IMR-90 (cell line): ENCODE measurements around the gene CD1B. TPM values are rescaled to one million over a fixed set of nuclear protein-coding genes. Genes with fewer than 3 reads are reported as not detected.

ENCODE experiments used
- ATAC-seq: fragments of 200-7000 bp; cut with Tn5 transposase; 2 replicates; pipeline ENCODE4 v1.9.1; 2020; ENCODE audit warnings: low read depth, mild to moderate bottlenecking, moderate library complexity
- BruUV-seq: library from RNA; stranded (reverse); fragments of 400-500 nt; replicated peaks from 2 replicates; lab custom pipeline; 2021; lab: Mats Ljungman, UMichigan
- CTCF ChIA-PET: fragments of 300-600 bp; formaldehyde crosslinking; extraction: SDS; loops from one replicate; lab custom pipeline; 2021; ENCODE audit warnings: antibody characterized with exemption; lab: Yijun Ruan, JAX
- POLR2A ChIA-PET: fragments of 300-600 bp; sonication (Branson Sonifier 250); formaldehyde crosslinking; loops from one replicate; lab custom pipeline; 2022; ENCODE audit warnings: antibody characterized with exemption; ENCODE audit not compliant: unreplicated experiment; lab: Charles Lee
- DNase-seq: peaks from one replicate; pipeline ENCODE4 v3.0.0; 2013
- H2AFZ ChIP-seq: replicated peaks from 2 replicates; pipeline ENCODE3; 2013; ENCODE audit warnings: low read length, mild to moderate bottlenecking; ENCODE audit not compliant: poor library complexity
- H2AK5ac ChIP-seq: 2 replicates; pipeline ENCODE4 v1.6.1; 2013; ENCODE audit warnings: low read depth, low read length, inconsistent platforms
- H2AK9ac ChIP-seq: replicated peaks from 2 replicates; pipeline ENCODE3; 2013; ENCODE audit warnings: mild to moderate bottlenecking, low read depth, low read length, moderate library complexity; ENCODE audit not compliant: poor library complexity
- H2BK120ac ChIP-seq: 2 replicates; pipeline ENCODE4 v1.6.1; 2013; ENCODE audit warnings: low read depth, low read length, inconsistent platforms
- H2BK15ac ChIP-seq: 3 replicates; pipeline ENCODE4 v1.6.1; 2013; ENCODE audit warnings: low read depth, low read length, inconsistent platforms
- H2BK20ac ChIP-seq: 2 replicates; pipeline ENCODE4 v1.6.1; 2013; ENCODE audit warnings: low read depth, mild to moderate bottlenecking, inconsistent platforms, low read length, moderate library complexity
- H2BK5ac ChIP-seq: 2 replicates; pipeline ENCODE4 v1.6.1; 2013; ENCODE audit warnings: mild to moderate bottlenecking, low read depth, low read length, inconsistent platforms; ENCODE audit not compliant: poor library complexity, severe bottlenecking
- H3K14ac ChIP-seq: replicated peaks from 2 replicates; pipeline ENCODE4 v1.6.1; 2013; ENCODE audit warnings: low read depth, low read length, inconsistent platforms
- H3K18ac ChIP-seq: 2 replicates; pipeline ENCODE4 v1.6.1; 2013; ENCODE audit warnings: low read depth, low read length, control low read depth
- H3K23ac ChIP-seq: 2 replicates; pipeline ENCODE4 v1.6.1; 2013; ENCODE audit warnings: low read depth, low read length, inconsistent platforms
- H3K27ac ChIP-seq: 2 replicates; pipeline ENCODE4 v1.5.1; 2013; ENCODE audit warnings: mild to moderate bottlenecking, control low read depth, low read length; ENCODE audit not compliant: insufficient read depth
- H3K27me3 ChIP-seq: 2 replicates; pipeline ENCODE4 v1.6.1; 2013; ENCODE audit warnings: low read length; ENCODE audit not compliant: control insufficient read depth, insufficient read depth
- H3K36me3 ChIP-seq: 2 replicates; pipeline ENCODE4 v1.6.1; 2013; ENCODE audit warnings: low read length, mixed read lengths; ENCODE audit not compliant: control insufficient read depth, insufficient read depth
- H3K4ac ChIP-seq: 2 replicates; pipeline ENCODE4 v1.6.1; 2013; ENCODE audit warnings: low read depth, low read length, inconsistent platforms
- H3K4me1 ChIP-seq: 2 replicates; pipeline ENCODE4 v1.6.1; 2013; ENCODE audit warnings: low read length, mixed read lengths; ENCODE audit not compliant: control insufficient read depth, insufficient read depth
- H3K4me2 ChIP-seq: 2 replicates; pipeline ENCODE4 v1.6.1; 2013; ENCODE audit warnings: low read depth, mild to moderate bottlenecking, control low read depth, low read length, moderate library complexity
- H3K4me3 ChIP-seq: 2 replicates; pipeline ENCODE4 v1.5.1; 2013; ENCODE audit warnings: low read depth, mild to moderate bottlenecking, control low read depth, low read length, moderate library complexity; ENCODE audit not compliant: insufficient read depth
- H3K56ac ChIP-seq: 2 replicates; pipeline ENCODE4 v1.6.1; 2013; ENCODE audit warnings: low read length, inconsistent platforms; ENCODE audit not compliant: insufficient read depth; ENCODE audit errors: extremely low read depth
- H3K79me1 ChIP-seq, 2 experiments: 2 replicates each; pipeline ENCODE4 v1.6.1; 2013; ENCODE audit warnings: low read length in 2 of 2, inconsistent platforms in 1 of 2, low read depth in 1 of 2
- H3K9ac ChIP-seq: 2 replicates; pipeline ENCODE4 v1.6.1; 2013; ENCODE audit warnings: low read depth, low read length, control low read depth
- H3K9me1 ChIP-seq: 2 replicates; pipeline ENCODE4 v1.6.1; 2013; ENCODE audit warnings: low read length, inconsistent platforms; ENCODE audit not compliant: insufficient read depth
- H3K9me3 ChIP-seq: 2 replicates; pipeline ENCODE4 v1.6.1; 2013; ENCODE audit warnings: low read length; ENCODE audit not compliant: control insufficient read depth, insufficient read depth
- H4K20me1 ChIP-seq: 2 replicates; pipeline ENCODE4 v1.6.1; 2013; ENCODE audit warnings: low read length, inconsistent platforms; ENCODE audit not compliant: insufficient read depth
- H4K5ac ChIP-seq: 2 replicates; pipeline ENCODE4 v1.6.1; 2013; ENCODE audit warnings: mild to moderate bottlenecking, low read depth, low read length, control low read depth
- H4K8ac ChIP-seq, 2 experiments: 2 replicates each; pipeline ENCODE4 v1.6.1; 2013; ENCODE audit warnings: low read depth in 2 of 2, low read length in 2 of 2, control low read depth in 1 of 2, inconsistent platforms in 1 of 2
- H4K91ac ChIP-seq: 2 replicates; pipeline ENCODE4 v1.6.1; 2013; ENCODE audit warnings: low read depth, low read length, inconsistent platforms; ENCODE audit not compliant: insufficient read depth
- BHLHE40 ChIP-seq: fragments of 150-350 bp; IDR thresholded peaks from 2 replicates; pipeline ENCODE4 v1.6.1; 2016; ENCODE audit warnings: mild to moderate bottlenecking, low read depth, low read length
- CEBPB ChIP-seq: IDR thresholded peaks from 2 replicates; pipeline ENCODE4 v1.6.1; 2012; ENCODE audit warnings: low read depth, low read length, improper control_type of control experiment
- CHD1 ChIP-seq: IDR thresholded peaks from 2 replicates; pipeline ENCODE4 v1.6.1; 2012; ENCODE audit warnings: low read depth, low read length, improper control_type of control experiment
- FOS ChIP-seq: fragments of 150-350 bp; IDR thresholded peaks from 2 replicates; pipeline ENCODE4 v1.6.1; 2016; ENCODE audit warnings: low read depth, low read length
- MAFK ChIP-seq: IDR thresholded peaks from 2 replicates; pipeline ENCODE4 v1.6.1; 2012; ENCODE audit warnings: low read depth, low read length, improper control_type of control experiment
- MAZ ChIP-seq: IDR thresholded peaks from 2 replicates; pipeline ENCODE4 v1.6.1; 2012; ENCODE audit warnings: low read depth, mild to moderate bottlenecking, low read length, improper control_type of control experiment, moderate library complexity, borderline replicate concordance
- NFE2L2 ChIP-seq: fragments of 150-350 bp; IDR thresholded peaks from 2 replicates; pipeline ENCODE4 v1.6.1; 2016; ENCODE audit warnings: low read depth, mild to moderate bottlenecking, low read length
- POLR2A ChIP-seq: IDR thresholded peaks from 2 replicates; pipeline ENCODE4 v1.6.1; 2012; ENCODE audit warnings: mild to moderate bottlenecking, low read depth, low read length
- RAD21 ChIP-seq: IDR thresholded peaks from 2 replicates; pipeline ENCODE4 v1.6.1; 2012; ENCODE audit warnings: low read length, improper control_type of control experiment
- RCOR1 ChIP-seq: IDR thresholded peaks from 2 replicates; pipeline ENCODE4 v1.6.1; 2012; ENCODE audit warnings: mild to moderate bottlenecking, low read length, improper control_type of control experiment; ENCODE audit not compliant: insufficient replicate concordance
- RFX5 ChIP-seq: IDR thresholded peaks from 2 replicates; pipeline ENCODE4 v1.8.0; 2012; ENCODE audit warnings: low read depth, mild to moderate bottlenecking, low read length, moderate library complexity
- SMC3 ChIP-seq: fragments of 150-350 bp; IDR thresholded peaks from 2 replicates; pipeline ENCODE4 v1.6.1; 2016; ENCODE audit warnings: low read depth, mild to moderate bottlenecking, antibody characterized with exemption, low read length, moderate library complexity
- dilution Hi-C: fragments of 300-500 bp; cut with HindIII; formaldehyde crosslinking; loops from one replicate; pipeline ENCODE4 v1.14.3; 2018; ENCODE audit warnings: low sequenced_read_pairs; ENCODE audit not compliant: unreplicated experiment
- in situ Hi-C: fragments of 300-500 bp; cut with MboI; formaldehyde crosslinking; loops from 3 replicates; pipeline ENCODE4 v1.14.3; 2019; ENCODE audit warnings: low sequenced_read_pairs, inconsistent platforms, mixed read lengths
- intact Hi-C: fragments of 100-400 bp; cut with micrococcal nuclease; formaldehyde crosslinking; loops from 2 replicates; pipeline ENCODE4 v1.10.0; 2022
- polyA plus RNA-seq, 3 experiments: library from polyadenylated mRNA; depleted of rRNA; stranded (reverse); fragments of >200 nt; gene quantifications; 2 replicates each; pipeline ENCODE4 v1.2.3, GENCODE V29; 2012; ENCODE audit warnings: low replicate concordance in 1 of 3
- total RNA-seq: library from RNA; depleted of rRNA; stranded (reverse); fragments of >200 nt; gene quantifications from 2 replicates; pipeline ENCODE4 v1.2.3, GENCODE V29; 2012
- TF ChIP-seq, protein P1 (sequence below): conservative IDR thresholded peaks from 2 replicates; pipeline ENCODE4 v1.5.1; 2012; ENCODE audit warnings: mild to moderate bottlenecking, low read depth, low read length, improper control_type of control experiment
- TF ChIP-seq, protein P2 (sequence below): fragments of 150-350 bp; IDR thresholded peaks from 2 replicates; pipeline ENCODE4 v1.6.1; 2017; ENCODE audit warnings: mild to moderate bottlenecking, antibody characterized with exemption, low read length, low read depth

CD1B gene
- total and polyA plus RNA-seq, 2 of the 4 experiments (the other 2 are of a cell fraction) = not detected

DNA sequence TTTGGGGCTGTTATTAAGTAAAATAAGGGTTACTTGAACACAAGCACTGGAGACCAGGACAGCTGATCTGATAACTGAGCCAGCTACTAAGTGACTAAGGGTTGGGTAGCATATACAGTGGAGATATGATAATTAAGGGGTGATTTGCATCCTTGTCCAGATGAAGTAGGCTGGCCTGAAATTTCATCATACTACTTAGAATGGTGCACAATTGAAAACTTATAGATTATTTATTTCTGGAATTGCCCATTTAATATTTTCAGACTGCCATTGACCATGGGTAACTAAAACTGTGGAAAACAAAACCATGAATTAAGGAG is 3.8 kb upstream of the CD1B start:
- H2AFZ ChIP-seq = no peak overlapping the region
- H3K36me3 ChIP-seq = no peaks in the 10 kb centered on the region
- H4K5ac ChIP-seq = no peak overlapping the region
- no peak overlapping the region for H4K8ac ChIP-seq
- no peak overlapping the region for H3K14ac ChIP-seq
- no TSS peak for BruUV-seq
- intact Hi-C loops = no loop called here
- H3K27ac ChIP-seq = no peak overlapping the region
- DNase-seq (no peak), ATAC-seq (no peak)
- no peak overlapping the region for H2BK15ac ChIP-seq
- no peak overlapping the region for H3K23ac ChIP-seq
- H4K91ac ChIP-seq = no peak overlapping the region
- no peaks in the 10 kb centered on the region for H3K79me1 ChIP-seq
- H3K4ac ChIP-seq = no peak overlapping the region
- H3K4me1 ChIP-seq = no peaks in the 10 kb centered on the region
- no peak overlapping the region for H3K4me3 ChIP-seq
- H2BK120ac ChIP-seq = no peak overlapping the region
- H3K4me2 ChIP-seq = no peak overlapping the region
- no peak overlapping the region for H3K56ac ChIP-seq
- no peaks in the 10 kb centered on the region for H3K9me1 ChIP-seq
- H2AK9ac ChIP-seq = no peak overlapping the region
- no peaks in the 10 kb centered on the region; the same call in 1 of the 2 replicates for H3K9me3 ChIP-seq
- H2BK5ac ChIP-seq = no peak overlapping the region
- no peak overlapping the region for H2AK5ac ChIP-seq
- H4K20me1 ChIP-seq = no peaks in the 10 kb centered on the region
- no peaks in the 10 kb centered on the region for H3K27me3 ChIP-seq
- CTCF ChIA-PET = no interaction called here
- TF ChIP-seq MAFK (no peak), MAZ (no peak), RFX5 (no peak), CHD1 (no peak), NFE2L2 (no peak), POLR2A (no peak), SMC3 (no peak), RAD21 (no peak), FOS (no peak), BHLHE40 (no peak), RCOR1 (no peak), CEBPB (no peak)
- TF ChIP-seq, protein P1, sequence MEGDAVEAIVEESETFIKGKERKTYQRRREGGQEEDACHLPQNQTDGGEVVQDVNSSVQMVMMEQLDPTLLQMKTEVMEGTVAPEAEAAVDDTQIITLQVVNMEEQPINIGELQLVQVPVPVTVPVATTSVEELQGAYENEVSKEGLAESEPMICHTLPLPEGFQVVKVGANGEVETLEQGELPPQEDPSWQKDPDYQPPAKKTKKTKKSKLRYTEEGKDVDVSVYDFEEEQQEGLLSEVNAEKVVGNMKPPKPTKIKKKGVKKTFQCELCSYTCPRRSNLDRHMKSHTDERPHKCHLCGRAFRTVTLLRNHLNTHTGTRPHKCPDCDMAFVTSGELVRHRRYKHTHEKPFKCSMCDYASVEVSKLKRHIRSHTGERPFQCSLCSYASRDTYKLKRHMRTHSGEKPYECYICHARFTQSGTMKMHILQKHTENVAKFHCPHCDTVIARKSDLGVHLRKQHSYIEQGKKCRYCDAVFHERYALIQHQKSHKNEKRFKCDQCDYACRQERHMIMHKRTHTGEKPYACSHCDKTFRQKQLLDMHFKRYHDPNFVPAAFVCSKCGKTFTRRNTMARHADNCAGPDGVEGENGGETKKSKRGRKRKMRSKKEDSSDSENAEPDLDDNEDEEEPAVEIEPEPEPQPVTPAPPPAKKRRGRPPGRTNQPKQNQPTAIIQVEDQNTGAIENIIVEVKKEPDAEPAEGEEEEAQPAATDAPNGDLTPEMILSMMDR = no peak
- TF ChIP-seq, protein P2, sequence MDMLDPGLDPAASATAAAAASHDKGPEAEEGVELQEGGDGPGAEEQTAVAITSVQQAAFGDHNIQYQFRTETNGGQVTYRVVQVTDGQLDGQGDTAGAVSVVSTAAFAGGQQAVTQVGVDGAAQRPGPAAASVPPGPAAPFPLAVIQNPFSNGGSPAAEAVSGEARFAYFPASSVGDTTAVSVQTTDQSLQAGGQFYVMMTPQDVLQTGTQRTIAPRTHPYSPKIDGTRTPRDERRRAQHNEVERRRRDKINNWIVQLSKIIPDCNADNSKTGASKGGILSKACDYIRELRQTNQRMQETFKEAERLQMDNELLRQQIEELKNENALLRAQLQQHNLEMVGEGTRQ = no peak
- in situ Hi-C loops = no loop called here
- H3K18ac ChIP-seq = no peak overlapping the region
- H2BK20ac ChIP-seq = no peak overlapping the region
- dilution Hi-C loops = no loop called here
- no peak overlapping the region for H3K9ac ChIP-seq
- POLR2A ChIA-PET = no interaction called here
